C4-2B (cell line): ENCODE data around the gene CYP4F11.
"Not testable (repeated sequence)": the region's sequence is repeated elsewhere in the genome, so short reads cannot be mapped to it uniquely, and the experiment has no call there.

ENCODE experiments used
- CTCF ChIP-seq: fragments of 450-650 bp; conservative IDR thresholded peaks from 2 replicates; pipeline ENCODE4 v1.5.1; 2017; ENCODE audit warnings: mild to moderate bottlenecking
- ZFX ChIP-seq: fragments of 450-650 bp; IDR thresholded peaks from 2 replicates; pipeline ENCODE4 v1.6.1; 2017

- not testable (repeated sequence) for TF ChIP-seq CTCF, ZFX
These were observed 31.4 kb downstream of the CYP4F11 start for GRCh38 chr19:15902898-15903297.
